ENCODE data around the gene PIK3CB.
"Not testable (repeated sequence)": the region's sequence is repeated elsewhere in the genome, so short reads cannot be mapped to it uniquely, and the experiment has no call there.

The PIK3CB gene

DNA sequence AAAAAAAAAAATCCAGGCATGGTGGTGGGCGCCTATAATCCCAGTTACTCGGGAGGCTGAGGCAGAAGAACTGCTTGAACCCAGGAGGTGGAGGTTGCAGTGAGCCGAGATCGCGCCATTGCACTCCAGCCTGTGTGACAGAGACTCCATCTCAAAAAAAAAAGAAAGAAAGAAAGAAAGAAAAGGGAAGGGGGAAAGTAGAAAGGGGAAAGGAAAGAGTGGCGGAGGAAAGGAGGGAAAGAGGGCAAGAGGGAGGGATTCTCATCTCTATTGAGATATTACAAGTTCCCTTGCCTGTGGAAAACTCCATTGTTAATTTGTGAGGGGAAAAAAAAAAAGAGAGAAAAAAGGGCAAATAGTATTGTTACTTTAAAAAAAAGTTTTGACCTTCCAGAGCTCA is 32.5 kb downstream of the PIK3CB start:
- DNase-seq = not testable (repeated sequence)

DNA sequence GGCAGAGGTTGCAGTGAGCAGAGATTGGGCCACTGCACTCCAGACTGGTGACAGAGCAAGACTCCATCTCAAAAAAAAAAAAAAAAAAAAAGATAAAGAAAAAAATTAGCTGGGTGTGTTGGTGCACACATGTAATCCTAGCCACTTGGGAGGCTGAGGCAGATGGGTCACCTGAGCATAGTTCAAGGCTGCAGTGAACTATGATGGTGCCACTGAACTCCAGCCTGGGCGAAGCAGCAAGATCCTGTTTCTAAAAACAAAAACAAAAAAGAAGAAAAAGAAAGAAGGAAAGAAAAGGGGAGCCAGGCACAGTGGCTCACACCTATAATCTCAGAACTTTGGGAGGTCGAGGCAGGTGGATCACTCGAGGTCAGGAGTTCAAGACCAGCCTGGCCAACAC is 32.9 kb downstream of the PIK3CB start:
- DNase-seq = no peak

GRCh38 chr3:138800248-138800647 is 34.5 kb downstream of the PIK3CB start:
- DNase-seq = no peak

DNA sequence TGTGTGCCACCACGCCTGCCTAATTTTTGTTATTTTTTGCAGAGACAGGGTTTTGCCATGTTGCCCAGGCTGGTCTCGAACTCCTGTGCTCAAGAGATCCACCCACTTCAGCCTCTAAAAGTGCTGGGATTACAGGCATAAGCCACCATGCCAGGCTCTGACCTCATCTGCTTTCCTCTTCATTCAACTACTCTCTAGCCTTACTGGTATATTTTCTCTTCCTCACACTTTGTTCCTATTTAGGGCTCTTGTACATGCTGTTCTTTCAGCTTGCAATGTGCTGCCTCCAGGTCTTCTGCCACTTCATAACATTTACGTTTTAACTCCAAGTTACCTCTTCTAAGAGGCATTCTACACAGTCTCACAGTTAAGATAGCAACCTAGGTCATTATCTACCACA is 34.9 kb downstream of the PIK3CB start:
- DNase-seq = no peak

GRCh38 chr3:138797508-138798038 is 37.2 kb downstream of the PIK3CB start:
- no peak for DNase-seq

DNA sequence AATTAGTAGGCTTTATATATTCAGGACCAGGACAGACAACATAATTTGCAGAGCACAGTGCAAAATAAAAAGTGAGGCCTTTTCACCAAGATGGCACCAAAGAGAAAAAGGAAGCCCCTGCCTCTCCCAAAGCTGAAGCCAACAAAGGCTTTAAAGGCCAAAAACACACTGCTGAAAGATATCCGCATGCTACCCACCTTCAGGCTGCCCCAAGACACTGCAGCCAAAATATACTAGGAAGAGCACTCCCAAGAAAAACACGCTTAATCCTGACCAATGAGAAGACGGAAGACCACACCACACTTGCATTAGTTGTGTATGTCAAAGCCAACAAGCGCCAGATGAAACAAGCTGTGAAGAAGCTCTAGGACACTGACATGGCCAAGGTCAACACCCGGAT is 38.0 kb downstream of the PIK3CB start:
- DNase-seq = no peak

- DNase-seq = no peak
These were observed 47.9 kb downstream of the PIK3CB start for GRCh38 chr3:138786788-138787271.

DNA sequence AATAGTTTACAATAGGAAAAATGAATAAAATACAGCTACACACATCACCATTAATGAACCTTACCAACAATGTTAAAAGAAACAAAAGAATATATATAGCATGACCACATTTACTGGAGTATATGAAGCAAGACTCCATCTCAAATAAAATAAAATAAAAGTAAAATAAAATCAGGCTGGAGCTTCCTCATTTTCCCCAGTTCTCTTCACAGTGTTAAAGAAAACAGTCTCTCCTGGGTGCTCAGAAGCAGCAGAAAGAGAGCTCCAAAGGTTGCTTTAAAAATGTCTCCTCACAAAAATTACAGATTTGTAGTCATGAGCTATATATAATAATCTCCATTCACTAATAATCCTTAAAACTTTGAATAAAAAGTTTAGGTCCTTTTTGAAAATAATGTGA is 48.8 kb downstream of the PIK3CB start:
- no peak for DNase-seq

GRCh38 chr3:138785362-138785857 is 49.3 kb downstream of the PIK3CB start:
- not testable (repeated sequence) for DNase-seq

DNA sequence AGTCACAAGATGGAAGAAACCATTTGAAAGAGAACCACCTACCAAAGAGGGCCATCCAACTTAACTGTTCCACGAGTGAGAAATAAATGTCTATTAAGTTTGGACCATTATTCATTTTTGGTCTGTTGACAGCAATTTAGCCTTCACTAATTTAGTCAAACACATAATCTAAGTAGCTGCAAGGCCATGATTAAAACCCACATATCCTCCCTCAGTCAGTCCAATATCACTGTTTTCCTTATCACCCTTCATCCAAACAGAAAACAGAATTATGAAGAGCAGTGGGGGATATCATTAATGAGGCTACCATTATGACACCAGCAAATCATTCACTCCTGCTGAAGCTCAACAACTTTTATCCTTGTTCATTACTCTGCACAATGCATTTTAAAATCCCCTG is 52.0 kb downstream of the PIK3CB start:
- no peak for DNase-seq

DNA sequence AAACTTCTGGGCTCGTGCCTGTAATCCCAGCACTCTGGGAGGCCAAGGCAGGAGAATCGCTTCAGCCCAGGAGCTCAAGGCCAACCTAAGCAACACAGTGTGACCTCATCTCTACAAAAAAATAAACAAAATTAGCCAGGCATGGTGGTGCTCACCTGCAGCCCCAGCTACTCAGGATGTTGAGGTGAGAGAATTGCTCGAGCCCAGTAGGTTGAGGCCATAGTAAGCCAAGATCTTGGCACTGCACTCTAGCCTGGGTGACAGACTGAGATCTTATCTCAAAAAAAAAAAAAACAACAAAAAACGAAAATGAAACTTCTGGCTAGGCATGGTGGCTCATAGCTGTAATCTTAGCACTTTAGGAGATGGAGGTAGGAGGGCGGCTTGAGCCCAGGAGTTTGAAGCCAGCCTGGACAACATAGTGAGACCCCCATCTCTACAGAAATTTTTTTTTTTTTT is 53.7 kb downstream of the PIK3CB start:
- DNase-seq = peak; percentile 83

DNA sequence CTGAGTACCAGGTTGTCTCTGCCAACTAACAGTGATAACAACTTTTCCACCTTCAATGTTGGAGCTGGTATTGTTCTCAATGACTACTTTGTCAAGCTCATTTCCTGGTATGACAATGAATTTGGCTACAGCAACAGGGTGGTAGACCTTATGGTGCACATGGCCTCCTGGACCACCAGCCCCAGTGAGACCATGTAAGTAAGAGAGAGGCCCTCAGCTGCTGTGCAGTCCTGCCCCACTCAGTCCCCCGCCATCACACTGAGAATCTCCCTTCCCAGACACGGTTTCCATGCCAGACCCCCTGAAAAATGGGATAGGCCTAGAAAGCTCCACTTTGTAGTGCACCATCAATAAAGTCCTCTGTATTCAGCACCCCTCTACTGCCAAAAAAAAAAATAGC is 56.1 kb downstream of the PIK3CB start:
- DNase-seq = no peak

DNA sequence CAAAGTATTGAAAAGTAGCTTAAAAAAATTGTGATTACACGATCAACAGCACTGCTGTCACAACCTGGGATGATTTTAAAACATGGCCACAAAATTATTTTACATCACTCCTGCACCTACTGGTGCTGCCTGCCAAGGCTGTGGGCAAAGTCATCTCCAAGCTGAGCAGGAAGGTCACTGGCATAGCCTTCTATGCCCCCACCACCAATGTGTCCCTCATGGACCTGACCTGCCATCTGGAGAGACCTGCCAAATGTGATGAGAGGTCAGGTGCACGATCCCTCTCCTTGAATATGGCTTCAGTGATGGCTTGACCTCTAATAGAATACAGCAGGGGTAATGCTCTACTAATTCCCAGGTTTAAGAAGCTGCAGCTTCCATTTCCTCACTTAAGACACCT is 57.8 kb downstream of the PIK3CB start:
- no peak for DNase-seq

GRCh38 chr3:138775254-138775595 is 59.5 kb downstream of the PIK3CB start:
- DNase-seq = no peak

DNA sequence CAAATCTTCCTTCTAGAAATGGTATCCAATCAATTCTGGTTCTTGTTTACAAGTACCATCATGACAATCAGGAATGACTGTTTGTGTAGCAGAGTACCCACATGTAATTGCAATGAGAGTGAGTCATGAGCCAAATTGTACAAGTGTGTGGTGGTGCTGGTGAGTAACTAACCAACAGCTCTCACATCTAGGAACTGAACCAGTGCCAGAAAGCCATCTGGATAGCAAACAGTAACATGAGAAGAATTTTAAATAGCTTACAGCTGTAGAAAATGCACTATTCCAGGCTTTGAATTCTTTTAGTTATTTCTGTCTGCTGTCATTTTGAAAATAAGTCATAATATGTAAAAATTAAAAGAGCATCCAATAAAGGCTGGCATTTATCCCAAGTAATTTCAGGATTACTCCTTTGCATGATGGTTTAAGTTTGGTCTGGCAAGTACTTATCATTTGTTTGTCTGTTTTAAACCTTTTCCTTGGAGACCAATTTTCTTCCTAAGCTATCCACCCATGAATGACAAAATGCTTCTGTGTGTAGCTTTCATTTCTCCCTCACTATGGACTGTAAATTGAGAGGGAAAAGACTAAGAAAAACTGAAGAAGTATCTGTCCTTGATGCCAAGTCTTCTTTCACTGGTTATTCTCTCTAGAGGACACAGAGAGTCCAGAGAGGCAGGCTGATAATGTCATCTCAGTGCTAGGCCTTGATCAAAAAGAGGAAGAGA is 60.0 kb downstream of the PIK3CB start:
- no peak for DNase-seq

DNA sequence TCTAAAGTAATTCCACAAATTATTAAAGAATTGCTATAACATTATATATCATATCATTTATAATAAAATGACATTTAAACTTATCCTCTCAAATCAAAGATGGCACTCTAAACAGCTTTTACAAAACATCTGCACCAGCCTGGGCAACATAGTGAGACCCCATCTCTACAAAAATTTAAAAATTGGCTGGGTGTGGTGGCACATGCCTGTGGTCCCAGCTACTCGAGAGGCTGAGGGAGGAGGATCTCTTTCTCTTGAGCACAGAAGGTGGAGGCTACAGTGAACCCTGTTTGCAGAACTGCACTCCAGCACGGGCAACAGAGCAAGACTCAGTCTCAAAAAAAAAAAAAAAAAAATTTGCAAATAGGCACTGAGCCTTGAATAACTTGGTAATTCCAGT is 63.1 kb downstream of the PIK3CB start:
- DNase-seq = no peak

- no peak for DNase-seq
These were observed 65.1 kb downstream of the PIK3CB start for GRCh38 chr3:138769616-138770015.

GRCh38 chr3:138768946-138769345 is 65.8 kb downstream of the PIK3CB start:
- no peak for DNase-seq

- no peak for DNase-seq
These were observed 66.6 kb downstream of the PIK3CB start for GRCh38 chr3:138768125-138768524.

GRCh38 chr3:138767498-138768104 is 67.1 kb downstream of the PIK3CB start:
- DNase-seq = no peak

DNA sequence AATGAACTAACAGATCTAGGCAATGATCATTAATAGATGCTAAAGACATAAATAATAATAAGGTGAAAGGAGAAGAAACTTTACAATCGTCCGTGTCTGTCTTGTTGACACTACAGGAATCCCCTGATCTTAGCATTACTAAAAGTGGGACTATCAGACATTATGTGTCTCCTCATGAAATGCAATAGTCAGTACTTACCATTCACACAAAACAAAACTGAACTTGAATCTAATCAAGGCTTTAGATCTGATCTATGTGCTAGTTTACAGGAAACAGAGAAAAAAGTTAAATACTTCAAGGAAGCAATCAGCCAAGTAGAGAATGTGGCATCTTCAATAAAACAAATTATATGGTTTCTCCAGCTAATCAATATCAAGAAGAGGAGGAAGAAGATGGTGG is 73.7 kb downstream of the PIK3CB start:
- DNase-seq = no peak

- DNase-seq = no peak
These were observed 86.5 kb downstream of the PIK3CB start for GRCh38 chr3:138748190-138748589.

DNA sequence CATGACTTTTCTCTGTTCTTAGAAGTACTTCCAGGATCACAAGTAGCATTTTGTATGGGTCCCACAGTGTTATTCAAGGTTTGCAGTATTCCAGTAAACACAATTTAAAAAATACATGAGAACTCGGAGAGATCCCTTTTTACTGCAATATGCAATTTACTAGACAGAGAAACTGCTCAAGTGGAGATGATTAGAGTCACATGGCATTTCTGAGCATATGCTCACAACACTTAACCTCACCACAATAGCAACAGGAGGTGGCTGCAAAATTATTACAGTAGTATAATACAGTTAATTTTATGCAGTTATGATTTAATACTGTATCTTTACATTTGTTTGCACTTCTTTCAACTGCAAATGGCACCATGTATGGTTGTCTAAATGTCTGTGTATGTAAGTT is 87.5 kb downstream of the PIK3CB start:
- no peak for DNase-seq

- no peak for DNase-seq
These were observed 94.7 kb downstream of the PIK3CB start for GRCh38 chr3:138740072-138740471.

Measured in central memory CD4-positive, alpha-beta T cell (primary cell).